Testis (tissue), 3 donors: ENCODE results near the gene APOBEC3F. TPM values are rescaled to one million over a fixed set of nuclear protein-coding genes. Genes with fewer than 3 reads are reported as not detected.
A peak's percentile ranks its signal among the peaks of the same experiment; 100 is the strongest.

Source experiments
- DNase-seq: peaks from one replicate; pipeline ENCODE4 v3.0.0-alpha.2; 2019
- H3K27ac ChIP-seq, 2 donors: fragments of 200-600 bp; sonication (generic); one replicate each; pipeline ENCODE4 v1.5.1; 2019
- H3K27me3 ChIP-seq: fragments of 200-600 bp; sonication (generic); one replicate; pipeline ENCODE4 v1.5.1; 2019
- H3K36me3 ChIP-seq: fragments of 200-600 bp; sonication (generic); one replicate; pipeline ENCODE4 v1.5.1; 2017; ENCODE audit warnings: low read depth; ENCODE audit errors: missing control alignments
- H3K4me1 ChIP-seq: fragments of 200-600 bp; sonication (generic); one replicate; pipeline ENCODE4 v1.5.1; 2019
- H3K4me3 ChIP-seq, 2 donors: fragments of 200-600 bp; sonication (generic); one replicate each; pipeline ENCODE4 v1.5.1; 2017 to 2019
- H3K9me3 ChIP-seq: fragments of 200-600 bp; sonication (generic); one replicate; pipeline ENCODE4 v1.5.1; 2017
- CTCF ChIP-seq, 3 experiments: fragments of 450-650 bp in 2 of 3; fragments of 200-600 bp in 1 of 3; sonication (generic) in 1 of 3; IDR thresholded peaks; one replicate each; pipeline ENCODE4 v1.5.1; 2016 to 2019; ENCODE audit warnings: antibody characterized with exemption in 3 of 3, mild to moderate bottlenecking in 2 of 3, moderate library complexity in 1 of 3
- POLR2A ChIP-seq: fragments of 450-650 bp; IDR thresholded peaks from one replicate; pipeline ENCODE4 v1.6.1; 2017; ENCODE audit warnings: antibody characterized with exemption, mild to moderate bottlenecking, moderate library complexity
- WGBS, 2 donors: methylation state at CpG; one replicate each; pipeline ENCODE4 v1.1.5; 2018; 5-methylcytosine and 5-hydroxymethylcytosine counted together
- intact Hi-C: fragments of 100-400 bp; cut with DNase I; formaldehyde crosslinking; loops from one replicate; pipeline ENCODE4 v1.15.1; 2023; ENCODE audit warnings: low total_unique reads
- polyA plus RNA-seq: library from polyadenylated mRNA; stranded (reverse); fragments of 350-450 nt; fragmentation: Illumina TruSeq; extraction: RNeasy Lipid Tissue Mini Kit (QIAGEN cat#74804); gene quantifications from one replicate; pipeline ENCODE4 v1.2.3, GENCODE V29; 2014; ENCODE audit warnings: low read depth, low replicate concordance; ENCODE audit not compliant: insufficient read depth
- small RNA-seq, 2 donors: library from RNA; depleted of rRNA; stranded (forward); fragments of <200 nt; gene quantifications; one replicate each; pipeline ENCODE3, GENCODE V24; 2016
- total RNA-seq, 2 donors: library from RNA; depleted of rRNA; stranded (reverse); fragments of >200 nt; gene quantifications; one replicate each; pipeline ENCODE4 v1.2.3, GENCODE V29; 2016

The APOBEC3F gene
- total and polyA plus RNA-seq, 3 donors from 2014 or later, result 19.0 to 30.5 (median 26.8) TPM

DNA sequence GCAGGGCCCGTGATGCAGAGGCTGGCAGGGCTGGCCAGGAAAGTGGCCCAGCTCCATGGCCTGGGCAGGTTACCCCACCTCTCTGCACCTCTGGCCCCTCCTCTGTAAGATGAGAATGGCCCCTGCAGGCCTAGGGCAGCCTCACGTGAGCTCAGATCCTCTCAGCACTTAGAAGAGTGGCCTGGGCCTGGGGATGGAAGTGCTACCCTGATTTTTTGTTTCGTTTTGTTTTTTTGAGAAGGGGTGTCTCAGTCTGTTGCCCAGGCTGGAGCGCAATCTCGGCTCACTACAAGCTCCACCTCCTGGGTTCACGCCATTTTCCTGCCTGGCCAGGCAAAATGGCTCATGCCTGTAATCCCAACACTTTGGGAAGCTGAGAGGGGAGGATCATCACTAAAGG, 57.4 kb downstream of the APOBEC3F start:
- Histone ChIP-seq H3K9me3 (no peaks in the 10 kb centered on the region), H3K27ac (peak overlapping the region; percentile 31 to 55), H3K4me3 (no peak overlapping the region), H3K36me3 (no peaks in the 10 kb centered on the region), H3K27me3 (no peaks in the 10 kb centered on the region), H3K4me1 (peaks cover 34% of the 10 kb centered on the region)
- intact Hi-C loops, result no loop called here
- 57 to 58% methylated on average over 6 of the region's 6 CpGs for WGBS, 2 donors
- DNase-seq, result peak; percentile 51
- no peak for TF ChIP-seq POLR2A
- no peak for TF ChIP-seq CTCF (IDR thresholded peaks at IDR 0.05)

- Histone ChIP-seq H3K36me3 (no peaks in the 10 kb centered on the region), H3K27ac (peak overlapping the region in 1 of 2 donors; percentile 31), H3K9me3 (no peaks in the 10 kb centered on the region), H3K4me1 (peaks cover 34% of the 10 kb centered on the region), H3K4me3 (no peak overlapping the region), H3K27me3 (no peaks in the 10 kb centered on the region)
- TF ChIP-seq POLR2A, result no peak
- TF ChIP-seq CTCF (IDR thresholded peaks at IDR 0.05), result no peak
- DNase-seq, result no peak
- intact Hi-C loops, result no loop called here
- 82 to 89% methylated on average over 8 of the region's 8 CpGs for whole genome bisulfite sequencing, 2 donors
Measured at GRCh38 chr22:39098576-39098975, 57.9 kb downstream of the APOBEC3F start.

DNA sequence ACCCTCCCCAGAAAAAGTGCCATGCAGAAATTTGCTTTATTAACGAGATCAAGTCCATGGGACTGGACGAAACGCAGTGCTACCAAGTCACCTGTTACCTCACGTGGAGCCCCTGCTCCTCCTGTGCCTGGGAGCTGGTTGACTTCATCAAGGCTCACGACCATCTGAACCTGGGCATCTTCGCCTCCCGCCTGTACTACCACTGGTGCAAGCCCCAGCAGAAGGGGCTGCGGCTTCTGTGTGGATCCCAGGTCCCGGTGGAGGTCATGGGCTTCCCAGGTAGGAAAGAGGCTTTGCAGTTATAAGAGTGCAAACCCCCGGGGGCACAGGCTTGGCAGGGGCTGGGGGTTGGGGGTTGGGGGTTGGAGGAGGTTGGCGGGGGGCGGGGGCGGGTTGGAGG, 60.6 kb downstream of the APOBEC3F start:
- TF ChIP-seq CTCF (IDR thresholded peaks at IDR 0.05) (no peak), POLR2A (no peak)
- WGBS, 2 donors, result 84 to 89% methylated on average over 7 to 11 of the region's 13 CpGs
- H3K9me3 ChIP-seq, result no peaks in the 10 kb centered on the region
- no peaks in the 10 kb centered on the region for H3K27me3 ChIP-seq
- peaks cover 31% of the 10 kb centered on the region for H3K4me1 ChIP-seq
- no peak overlapping the region for H3K27ac ChIP-seq
- no peak overlapping the region for H3K4me3 ChIP-seq
- DNase-seq, result no peak
- intact Hi-C loops, result no loop called here
- H3K36me3 ChIP-seq, result no peaks in the 10 kb centered on the region

GRCh38 chr22:39103431-39103830, 62.8 kb downstream of the APOBEC3F start:
- Histone ChIP-seq H3K4me1 (peaks cover 10% of the 10 kb centered on the region), H3K27ac (no peak overlapping the region), H3K4me3 (no peak overlapping the region), H3K9me3 (no peaks in the 10 kb centered on the region), H3K36me3 (no peaks in the 10 kb centered on the region), H3K27me3 (no peaks in the 10 kb centered on the region)
- TF ChIP-seq POLR2A (no peak), CTCF (IDR thresholded peaks at IDR 0.05) (no peak)
- no peak for DNase-seq
- intact Hi-C loops, result no loop called here
- WGBS, 2 donors, result 78 to 88% methylated on average over 2 of the region's 2 CpGs

Small RNAs within 50 kb of the gene (small RNA-seq; reads per million reads assigned to genes)
- 0 reads per million in 2 donors for gene AL022318.2

Other genes with a start within 250 kb of the APOBEC3F start
- 10 to 100 TPM; 54.4 to 76.8 TPM for gene DNAL4, start 246.7 kb upstream of the APOBEC3F start, total RNA-seq
- gene DNAL4, start 246.7 kb upstream of the APOBEC3F start, polyA plus RNA-seq, result 107 TPM
- gene NPTXR, start 196.8 kb upstream of the APOBEC3F start, total RNA-seq, result 10 to 100 TPM; 12.6 to 14.1 TPM
- 3.9 TPM for gene NPTXR, start 196.8 kb upstream of the APOBEC3F start, polyA plus RNA-seq
- gene CBX6, start 168.6 kb upstream of the APOBEC3F start, total RNA-seq, result 10 to 100 TPM; 30.1 to 33.1 TPM
- gene CBX6, start 168.6 kb upstream of the APOBEC3F start, polyA plus RNA-seq, result 18.7 TPM
- gene APOBEC3A, start 83.3 kb upstream of the APOBEC3F start, total RNA-seq, result under 1 TPM in 1 of 2 donors, not detected in 1; 0.50 TPM
- 1.1 TPM for gene APOBEC3A, start 83.3 kb upstream of the APOBEC3F start, polyA plus RNA-seq
- 1 to 10 TPM; 1.4 to 2.0 TPM for gene APOBEC3B, start 58.5 kb upstream of the APOBEC3F start, total RNA-seq
- gene APOBEC3B, start 58.5 kb upstream of the APOBEC3F start, polyA plus RNA-seq, result 0.69 TPM
- gene APOBEC3C, start 26.6 kb upstream of the APOBEC3F start, total RNA-seq, result 10 to 100 TPM; 58.4 to 61.3 TPM
- gene APOBEC3C, start 26.6 kb upstream of the APOBEC3F start, polyA plus RNA-seq, result 76.6 TPM
- 1 to 10 TPM; 6.2 to 6.4 TPM for gene APOBEC3D, start 19.7 kb upstream of the APOBEC3F start, total RNA-seq
- 3.7 TPM for gene APOBEC3D, start 19.7 kb upstream of the APOBEC3F start, polyA plus RNA-seq
- gene APOBEC3G, start 36.4 kb downstream of the APOBEC3F start, total RNA-seq, result 10 to 100 TPM; 68.3 to 73.8 TPM
- gene APOBEC3G, start 36.4 kb downstream of the APOBEC3F start, polyA plus RNA-seq, result 56.4 TPM
- 1 to 10 TPM; 3.5 to 5.2 TPM for gene APOBEC3H, start 56.4 kb downstream of the APOBEC3F start, total RNA-seq
- gene APOBEC3H, start 56.4 kb downstream of the APOBEC3F start, polyA plus RNA-seq, result 3.6 TPM
- gene CBX7, start 111.8 kb downstream of the APOBEC3F start, total RNA-seq, result 10 to 100 TPM; 51.3 to 62.8 TPM
- 25.7 TPM for gene CBX7, start 111.8 kb downstream of the APOBEC3F start, polyA plus RNA-seq
- gene PDGFB, start 204.1 kb downstream of the APOBEC3F start, total RNA-seq, result 10 to 100 TPM in 1 of 2 donors, 1 to 10 TPM in 1; 9.8 to 13.3 TPM
- 7.7 TPM for gene PDGFB, start 204.1 kb downstream of the APOBEC3F start, polyA plus RNA-seq